IMR-90 (cell line): ENCODE results near the gene ALG1. TPM values are rescaled to one million over a fixed set of nuclear protein-coding genes. Genes with fewer than 3 reads are reported as not detected.

Source experiments
- ATAC-seq: fragments of 200-7000 bp; cut with Tn5 transposase; 2 replicates; pipeline ENCODE4 v1.9.1; 2020; ENCODE audit warnings: low read depth, mild to moderate bottlenecking, moderate library complexity
- BruUV-seq: library from RNA; stranded (reverse); fragments of 400-500 nt; replicated peaks from 2 replicates; lab custom pipeline; 2021; lab: Mats Ljungman, UMichigan
- CTCF ChIA-PET: fragments of 300-600 bp; formaldehyde crosslinking; extraction: SDS; loops from one replicate; lab custom pipeline; 2021; ENCODE audit warnings: antibody characterized with exemption; lab: Yijun Ruan, JAX
- POLR2A ChIA-PET: fragments of 300-600 bp; sonication (Branson Sonifier 250); formaldehyde crosslinking; loops from one replicate; lab custom pipeline; 2022; ENCODE audit warnings: antibody characterized with exemption; ENCODE audit not compliant: unreplicated experiment; lab: Charles Lee
- DNase-seq: peaks from one replicate; pipeline ENCODE4 v3.0.0; 2013
- H2AFZ ChIP-seq: replicated peaks from 2 replicates; pipeline ENCODE3; 2013; ENCODE audit warnings: low read length, mild to moderate bottlenecking; ENCODE audit not compliant: poor library complexity
- H2AK5ac ChIP-seq: 2 replicates; pipeline ENCODE4 v1.6.1; 2013; ENCODE audit warnings: low read depth, low read length, inconsistent platforms
- H2AK9ac ChIP-seq: replicated peaks from 2 replicates; pipeline ENCODE3; 2013; ENCODE audit warnings: mild to moderate bottlenecking, low read depth, low read length, moderate library complexity; ENCODE audit not compliant: poor library complexity
- H2BK120ac ChIP-seq: 2 replicates; pipeline ENCODE4 v1.6.1; 2013; ENCODE audit warnings: low read depth, low read length, inconsistent platforms
- H2BK15ac ChIP-seq: 3 replicates; pipeline ENCODE4 v1.6.1; 2013; ENCODE audit warnings: low read depth, low read length, inconsistent platforms
- H2BK20ac ChIP-seq: 2 replicates; pipeline ENCODE4 v1.6.1; 2013; ENCODE audit warnings: low read depth, mild to moderate bottlenecking, inconsistent platforms, low read length, moderate library complexity
- H2BK5ac ChIP-seq: 2 replicates; pipeline ENCODE4 v1.6.1; 2013; ENCODE audit warnings: mild to moderate bottlenecking, low read depth, low read length, inconsistent platforms; ENCODE audit not compliant: poor library complexity, severe bottlenecking
- H3K14ac ChIP-seq: replicated peaks from 2 replicates; pipeline ENCODE4 v1.6.1; 2013; ENCODE audit warnings: low read depth, low read length, inconsistent platforms
- H3K18ac ChIP-seq: 2 replicates; pipeline ENCODE4 v1.6.1; 2013; ENCODE audit warnings: low read depth, low read length, control low read depth
- H3K23ac ChIP-seq: 2 replicates; pipeline ENCODE4 v1.6.1; 2013; ENCODE audit warnings: low read depth, low read length, inconsistent platforms
- H3K27ac ChIP-seq: 2 replicates; pipeline ENCODE4 v1.5.1; 2013; ENCODE audit warnings: mild to moderate bottlenecking, control low read depth, low read length; ENCODE audit not compliant: insufficient read depth
- H3K27me3 ChIP-seq: 2 replicates; pipeline ENCODE4 v1.6.1; 2013; ENCODE audit warnings: low read length; ENCODE audit not compliant: control insufficient read depth, insufficient read depth
- H3K36me3 ChIP-seq: 2 replicates; pipeline ENCODE4 v1.6.1; 2013; ENCODE audit warnings: low read length, mixed read lengths; ENCODE audit not compliant: control insufficient read depth, insufficient read depth
- H3K4ac ChIP-seq: 2 replicates; pipeline ENCODE4 v1.6.1; 2013; ENCODE audit warnings: low read depth, low read length, inconsistent platforms
- H3K4me1 ChIP-seq: 2 replicates; pipeline ENCODE4 v1.6.1; 2013; ENCODE audit warnings: low read length, mixed read lengths; ENCODE audit not compliant: control insufficient read depth, insufficient read depth
- H3K4me2 ChIP-seq: 2 replicates; pipeline ENCODE4 v1.6.1; 2013; ENCODE audit warnings: low read depth, mild to moderate bottlenecking, control low read depth, low read length, moderate library complexity
- H3K4me3 ChIP-seq: 2 replicates; pipeline ENCODE4 v1.5.1; 2013; ENCODE audit warnings: low read depth, mild to moderate bottlenecking, control low read depth, low read length, moderate library complexity; ENCODE audit not compliant: insufficient read depth
- H3K56ac ChIP-seq: 2 replicates; pipeline ENCODE4 v1.6.1; 2013; ENCODE audit warnings: low read length, inconsistent platforms; ENCODE audit not compliant: insufficient read depth; ENCODE audit errors: extremely low read depth
- H3K79me1 ChIP-seq, 2 experiments: 2 replicates each; pipeline ENCODE4 v1.6.1; 2013; ENCODE audit warnings: low read length in 2 of 2, inconsistent platforms in 1 of 2, low read depth in 1 of 2
- H3K9ac ChIP-seq: 2 replicates; pipeline ENCODE4 v1.6.1; 2013; ENCODE audit warnings: low read depth, low read length, control low read depth
- H3K9me1 ChIP-seq: 2 replicates; pipeline ENCODE4 v1.6.1; 2013; ENCODE audit warnings: low read length, inconsistent platforms; ENCODE audit not compliant: insufficient read depth
- H3K9me3 ChIP-seq: 2 replicates; pipeline ENCODE4 v1.6.1; 2013; ENCODE audit warnings: low read length; ENCODE audit not compliant: control insufficient read depth, insufficient read depth
- H4K20me1 ChIP-seq: 2 replicates; pipeline ENCODE4 v1.6.1; 2013; ENCODE audit warnings: low read length, inconsistent platforms; ENCODE audit not compliant: insufficient read depth
- H4K5ac ChIP-seq: 2 replicates; pipeline ENCODE4 v1.6.1; 2013; ENCODE audit warnings: mild to moderate bottlenecking, low read depth, low read length, control low read depth
- H4K8ac ChIP-seq, 2 experiments: 2 replicates each; pipeline ENCODE4 v1.6.1; 2013; ENCODE audit warnings: low read depth in 2 of 2, low read length in 2 of 2, control low read depth in 1 of 2, inconsistent platforms in 1 of 2
- H4K91ac ChIP-seq: 2 replicates; pipeline ENCODE4 v1.6.1; 2013; ENCODE audit warnings: low read depth, low read length, inconsistent platforms; ENCODE audit not compliant: insufficient read depth
- MAFK ChIP-seq: IDR thresholded peaks from 2 replicates; pipeline ENCODE4 v1.6.1; 2012; ENCODE audit warnings: low read depth, low read length, improper control_type of control experiment
- NFE2L2 ChIP-seq: fragments of 150-350 bp; IDR thresholded peaks from 2 replicates; pipeline ENCODE4 v1.6.1; 2016; ENCODE audit warnings: low read depth, mild to moderate bottlenecking, low read length
- RAD21 ChIP-seq: IDR thresholded peaks from 2 replicates; pipeline ENCODE4 v1.6.1; 2012; ENCODE audit warnings: low read length, improper control_type of control experiment
- WGBS, 2 experiments: methylation state at CpG; one replicate each; pipeline versions ENCODE4 v1.1.5 to v1.1.7; 2013; ENCODE audit warnings: missing lambda C conversion rate in 2 of 2; ENCODE audit not compliant: insufficient read length in 1 of 2; ENCODE audit errors: extremely low coverage in 2 of 2; 5-methylcytosine and 5-hydroxymethylcytosine counted together
- dilution Hi-C: fragments of 300-500 bp; cut with HindIII; formaldehyde crosslinking; loops from one replicate; pipeline ENCODE4 v1.14.3; 2018; ENCODE audit warnings: low sequenced_read_pairs; ENCODE audit not compliant: unreplicated experiment
- in situ Hi-C: fragments of 300-500 bp; cut with MboI; formaldehyde crosslinking; loops from 3 replicates; pipeline ENCODE4 v1.14.3; 2019; ENCODE audit warnings: low sequenced_read_pairs, inconsistent platforms, mixed read lengths
- intact Hi-C: fragments of 100-400 bp; cut with micrococcal nuclease; formaldehyde crosslinking; loops from 2 replicates; pipeline ENCODE4 v1.10.0; 2022
- polyA plus RNA-seq, 3 experiments: library from polyadenylated mRNA; depleted of rRNA; stranded (reverse); fragments of >200 nt; gene quantifications; 2 replicates each; pipeline ENCODE4 v1.2.3, GENCODE V29; 2012; ENCODE audit warnings: low replicate concordance in 1 of 3
- total RNA-seq: library from RNA; depleted of rRNA; stranded (reverse); fragments of >200 nt; gene quantifications from 2 replicates; pipeline ENCODE4 v1.2.3, GENCODE V29; 2012
- TF ChIP-seq, protein P1 (sequence below): fragments of 150-350 bp; IDR thresholded peaks from 2 replicates; pipeline ENCODE4 v1.6.1; 2016; ENCODE audit warnings: low read depth, mild to moderate bottlenecking, low read length, moderate library complexity, borderline replicate concordance
- TF ChIP-seq, protein P2 (sequence below): conservative IDR thresholded peaks from 2 replicates; pipeline ENCODE4 v1.5.1; 2012; ENCODE audit warnings: mild to moderate bottlenecking, low read depth, low read length, improper control_type of control experiment

The ALG1 gene
- total and polyA plus RNA-seq, 2 of the 4 experiments (the other 2 are of a cell fraction): 30.9 to 41.0 TPM

DNA sequence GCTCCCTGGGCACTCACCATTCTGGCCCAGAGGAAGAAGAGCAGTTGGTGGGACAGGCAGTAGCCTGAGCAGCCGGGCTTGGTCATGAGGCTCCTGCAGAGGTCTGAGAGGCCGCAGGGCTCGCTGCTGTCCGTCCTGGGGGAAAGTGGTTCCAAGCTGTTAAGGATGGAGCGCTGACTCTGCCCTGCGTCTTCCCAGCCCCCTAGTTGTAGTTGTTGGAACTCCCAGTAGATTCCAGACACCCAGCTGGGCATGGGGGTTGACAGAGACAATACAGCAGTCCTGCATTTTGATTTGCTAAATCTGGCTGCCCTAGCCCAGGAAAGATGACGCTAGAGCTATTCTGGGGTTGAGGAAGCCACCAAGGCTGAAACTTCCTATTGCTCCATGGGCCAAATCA lies 13.2 kb upstream of the ALG1 start:
- H2BK15ac ChIP-seq: no peak overlapping the region
- no peak overlapping the region for H2BK120ac ChIP-seq
- H3K4me2 ChIP-seq: no peak overlapping the region
- no peak overlapping the region for H3K18ac ChIP-seq
- H3K9me3 ChIP-seq: no peaks in the 10 kb centered on the region
- H2BK5ac ChIP-seq: no peak overlapping the region
- ChIA-PET POLR2A (no interaction called here), CTCF (no interaction called here)
- H3K14ac ChIP-seq: no peak overlapping the region
- WGBS, 2 experiments: no CpG with 5 or more reads among the region's 7 CpGs
- no peak overlapping the region for H4K91ac ChIP-seq
- no peak overlapping the region for H4K5ac ChIP-seq
- peak; percentile 74 for ATAC-seq
- H3K9ac ChIP-seq: no peak overlapping the region
- no peak overlapping the region for H2AFZ ChIP-seq
- H3K4ac ChIP-seq: no peak overlapping the region
- no peak overlapping the region for H3K4me3 ChIP-seq
- BruUV-seq: no TSS peak
- no peak overlapping the region for H3K23ac ChIP-seq
- no peak overlapping the region for H2BK20ac ChIP-seq
- H2AK9ac ChIP-seq: no peak overlapping the region
- intact Hi-C loops (no loop called here), dilution Hi-C loops (no loop called here), in situ Hi-C loops (no loop called here)
- H3K4me1 ChIP-seq: no peaks in the 10 kb centered on the region
- H4K8ac ChIP-seq: no peak overlapping the region
- no peak overlapping the region for H2AK5ac ChIP-seq
- DNase-seq: no peak
- H4K20me1 ChIP-seq: no peaks in the 10 kb centered on the region
- TF ChIP-seq RAD21 (no peak), MAFK (no peak), NFE2L2 (no peak)
- TF ChIP-seq, protein P1, sequence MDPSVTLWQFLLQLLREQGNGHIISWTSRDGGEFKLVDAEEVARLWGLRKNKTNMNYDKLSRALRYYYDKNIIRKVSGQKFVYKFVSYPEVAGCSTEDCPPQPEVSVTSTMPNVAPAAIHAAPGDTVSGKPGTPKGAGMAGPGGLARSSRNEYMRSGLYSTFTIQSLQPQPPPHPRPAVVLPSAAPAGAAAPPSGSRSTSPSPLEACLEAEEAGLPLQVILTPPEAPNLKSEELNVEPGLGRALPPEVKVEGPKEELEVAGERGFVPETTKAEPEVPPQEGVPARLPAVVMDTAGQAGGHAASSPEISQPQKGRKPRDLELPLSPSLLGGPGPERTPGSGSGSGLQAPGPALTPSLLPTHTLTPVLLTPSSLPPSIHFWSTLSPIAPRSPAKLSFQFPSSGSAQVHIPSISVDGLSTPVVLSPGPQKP: no peak
- TF ChIP-seq, protein P2, sequence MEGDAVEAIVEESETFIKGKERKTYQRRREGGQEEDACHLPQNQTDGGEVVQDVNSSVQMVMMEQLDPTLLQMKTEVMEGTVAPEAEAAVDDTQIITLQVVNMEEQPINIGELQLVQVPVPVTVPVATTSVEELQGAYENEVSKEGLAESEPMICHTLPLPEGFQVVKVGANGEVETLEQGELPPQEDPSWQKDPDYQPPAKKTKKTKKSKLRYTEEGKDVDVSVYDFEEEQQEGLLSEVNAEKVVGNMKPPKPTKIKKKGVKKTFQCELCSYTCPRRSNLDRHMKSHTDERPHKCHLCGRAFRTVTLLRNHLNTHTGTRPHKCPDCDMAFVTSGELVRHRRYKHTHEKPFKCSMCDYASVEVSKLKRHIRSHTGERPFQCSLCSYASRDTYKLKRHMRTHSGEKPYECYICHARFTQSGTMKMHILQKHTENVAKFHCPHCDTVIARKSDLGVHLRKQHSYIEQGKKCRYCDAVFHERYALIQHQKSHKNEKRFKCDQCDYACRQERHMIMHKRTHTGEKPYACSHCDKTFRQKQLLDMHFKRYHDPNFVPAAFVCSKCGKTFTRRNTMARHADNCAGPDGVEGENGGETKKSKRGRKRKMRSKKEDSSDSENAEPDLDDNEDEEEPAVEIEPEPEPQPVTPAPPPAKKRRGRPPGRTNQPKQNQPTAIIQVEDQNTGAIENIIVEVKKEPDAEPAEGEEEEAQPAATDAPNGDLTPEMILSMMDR: peak; percentile 23; the same call in 1 of the 2 replicates
- no peak overlapping the region for H3K27ac ChIP-seq
- H3K27me3 ChIP-seq: peaks cover 7% of the 10 kb centered on the region; the same call in 1 of the 2 replicates
- no peaks in the 10 kb centered on the region for H3K79me1 ChIP-seq
- H3K36me3 ChIP-seq: no peaks in the 10 kb centered on the region
- H3K56ac ChIP-seq: no peak overlapping the region
- no peaks in the 10 kb centered on the region for H3K9me1 ChIP-seq
